Measurements from ENCODE around the gene CNOT11.
A peak's percentile ranks its signal among the peaks of the same experiment; 100 is the strongest.
"Not testable (repeated sequence)": the region's sequence is repeated elsewhere in the genome, so short reads cannot be mapped to it uniquely, and the experiment has no call there.

CNOT11 gene

DNA sequence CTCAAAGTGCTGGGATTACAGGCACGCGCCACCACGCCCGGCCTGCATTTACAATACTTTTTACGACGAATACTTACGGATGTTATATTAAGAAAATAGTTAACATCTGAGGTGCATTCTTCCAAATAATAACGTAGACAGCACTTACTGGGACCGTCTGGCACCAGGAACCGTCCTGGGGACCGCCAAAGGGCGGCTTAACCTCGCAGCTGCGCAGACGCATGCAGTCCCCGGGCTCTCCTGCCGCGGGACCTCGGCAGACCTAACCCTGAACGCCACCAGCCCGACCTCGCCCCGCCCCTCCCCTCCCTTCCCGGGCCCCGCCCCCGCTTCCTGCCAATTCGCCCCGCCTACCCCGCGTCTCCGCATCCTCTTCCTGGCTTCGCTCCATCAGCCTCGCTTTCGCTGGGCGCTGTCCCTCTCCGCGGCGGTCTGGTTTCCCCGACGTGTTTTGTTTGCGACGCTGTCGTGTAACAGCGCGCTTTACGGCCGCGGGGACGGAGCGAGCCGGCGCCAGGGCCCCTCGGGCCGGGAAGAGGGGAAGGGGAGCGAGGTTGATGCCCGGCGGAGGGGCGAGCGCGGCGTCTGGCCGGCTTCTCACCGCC lies at the start of gene CNOT11:
CNOT11 (plus strand) TSS at position 479 of the 605 bp plus-strand sequence; CDS start at position 558, 79 bp downstream.
- H3K4me3 ChIP-seq (ENCODE audit: low read depth, low read length) = peak within 1 kb of the TSS; percentile 90
- TF ChIP-seq CTCF (conservative IDR thresholded peaks at IDR 0.05; ENCODE audit: low read depth, low read length) = no peak
- peak; percentile 99 for DNase-seq (ENCODE audit: low read depth)

- peak; percentile 61 for TF ChIP-seq CTCF (conservative IDR thresholded peaks at IDR 0.05; ENCODE audit: low read depth, low read length)
- DNase-seq (ENCODE audit: low read depth) = peak; percentile 38
Observed at GRCh38 chr2:101204400-101205115, 48.1 kb upstream of the CNOT11 start.

DNA sequence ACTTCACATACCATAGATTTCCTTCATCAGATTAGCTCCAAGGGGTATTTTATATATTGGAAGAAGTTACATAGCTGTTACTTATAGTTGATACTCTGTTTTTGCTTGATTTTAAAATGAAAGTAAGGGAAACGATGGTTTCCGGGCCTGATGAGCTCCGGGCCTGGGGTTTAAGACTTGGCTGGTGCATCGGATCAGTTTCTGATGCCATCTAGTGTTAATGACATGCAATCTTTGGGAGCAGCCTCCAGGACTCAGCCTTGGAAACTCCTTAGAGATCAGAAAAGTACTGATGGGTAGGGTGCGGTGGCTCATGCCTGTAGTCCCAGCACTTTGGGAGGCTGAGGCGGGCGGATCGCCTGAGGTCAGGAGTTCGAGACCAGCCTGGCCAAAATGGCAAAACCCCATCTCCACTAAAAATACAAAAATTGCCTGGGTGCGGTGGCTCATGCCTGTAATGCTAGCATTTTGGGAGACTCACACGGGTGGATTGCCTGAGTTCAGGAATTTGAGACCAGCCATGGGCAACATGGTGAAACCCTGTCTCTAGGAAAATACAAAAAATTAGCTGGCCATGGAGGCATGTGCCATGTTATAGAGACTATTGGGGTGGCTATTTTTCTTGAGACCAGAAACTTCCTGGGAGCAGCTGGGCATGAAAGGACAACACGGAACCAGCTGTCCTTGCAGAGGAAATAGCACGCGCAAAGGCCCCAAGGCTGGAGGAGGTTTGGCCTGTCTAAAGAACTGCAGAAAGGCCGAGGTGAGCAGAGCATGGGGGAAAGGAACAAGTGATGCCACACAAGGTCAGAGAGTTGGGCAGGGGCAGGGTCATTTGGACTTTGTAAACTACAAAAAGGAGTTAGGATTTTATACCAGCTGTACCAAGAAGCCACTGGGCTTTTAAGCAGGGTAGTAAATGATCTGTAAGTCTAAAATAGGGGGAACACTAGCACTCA lies 46.9 kb upstream of the CNOT11 start:
- peak overlapping the region; percentile 2 for H3K4me3 ChIP-seq (ENCODE audit: low read depth, low read length)
- DNase-seq (ENCODE audit: low read depth) = peak; percentile 91
- peak; percentile 78 for TF ChIP-seq CTCF (conservative IDR thresholded peaks at IDR 0.05; ENCODE audit: low read depth, low read length)

More at GRCh38 chr2:101204400-101205115, 48.1 kb upstream of the CNOT11 start:
- H3K4me3 ChIP-seq (ENCODE audit: low read depth, low read length) = no peak overlapping the region

DNA sequence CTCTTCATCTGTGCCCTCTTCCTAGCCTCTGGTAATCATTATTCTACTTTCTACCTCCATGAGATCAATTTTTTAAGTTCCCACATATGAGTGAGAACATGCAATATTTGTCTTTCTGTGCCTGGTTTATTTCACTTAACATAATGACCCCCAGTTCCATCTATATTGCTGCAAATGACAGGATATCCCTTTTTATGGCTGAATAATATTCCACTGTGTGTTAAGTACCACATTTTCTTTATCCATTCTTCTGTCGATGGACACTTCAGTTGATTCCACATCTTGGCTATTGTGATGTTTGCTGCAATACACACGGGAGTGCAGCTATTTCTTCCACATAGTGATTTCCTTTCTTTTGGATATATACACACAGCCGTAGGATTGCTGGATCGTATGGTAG lies 43.9 kb upstream of the CNOT11 start:
- DNase-seq (ENCODE audit: low read depth) = no peak
- no peak overlapping the region for H3K4me3 ChIP-seq (ENCODE audit: low read depth, low read length)
- TF ChIP-seq CTCF (conservative IDR thresholded peaks at IDR 0.05; ENCODE audit: low read depth, low read length) = no peak

- DNase-seq (ENCODE audit: low read depth) = no peak
- H3K4me3 ChIP-seq (ENCODE audit: low read depth, low read length) = no peak overlapping the region
- TF ChIP-seq CTCF (conservative IDR thresholded peaks at IDR 0.05; ENCODE audit: low read depth, low read length) = no peak
Observed at GRCh38 chr2:101219246-101219645, 33.4 kb upstream of the CNOT11 start.

DNA sequence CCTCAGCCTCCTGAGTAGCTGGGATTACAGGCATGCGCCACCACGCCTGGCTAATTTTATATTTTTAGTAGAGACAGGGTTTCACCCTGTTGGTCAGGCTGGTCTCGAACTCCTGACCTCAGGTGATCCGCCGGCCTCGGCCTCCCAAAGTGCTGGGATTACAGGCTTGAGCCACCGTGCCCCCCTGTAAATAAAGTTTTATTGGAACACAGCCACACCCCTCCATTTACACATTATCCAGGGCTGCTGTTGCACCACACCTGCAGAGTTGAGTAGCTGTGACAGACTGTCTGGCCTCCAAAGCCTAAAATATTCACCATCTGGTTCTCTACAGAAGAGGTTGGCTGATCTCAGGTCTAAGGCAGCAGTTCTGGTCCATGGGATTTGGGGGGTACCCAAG lies 32.6 kb upstream of the CNOT11 start:
- H3K4me3 ChIP-seq (ENCODE audit: low read depth, low read length); DNase-seq (ENCODE audit: low read depth): not testable (repeated sequence)

- no peak for TF ChIP-seq CTCF (conservative IDR thresholded peaks at IDR 0.05; ENCODE audit: low read depth, low read length)
- DNase-seq (ENCODE audit: low read depth) = no peak
- no peak overlapping the region for H3K4me3 ChIP-seq (ENCODE audit: low read depth, low read length)
Observed at GRCh38 chr2:101223814-101224231, 28.9 kb upstream of the CNOT11 start.

Data from choroid plexus epithelial cell (primary cell).